SK-N-MC (cell line): Measurements from ENCODE around the gene NOTCH2.

Source experiments
- DNase-seq: peaks from one replicate; pipeline ENCODE4 v3.0.0-alpha.2; 2011; ENCODE audit warnings: low read depth, low spot score
- H3K27ac ChIP-seq: fragments of 200-600 bp; sonication (generic); 2 replicates; pipeline ENCODE4 v1.5.1; 2016; ENCODE audit warnings: mixed run types
- H3K36me3 ChIP-seq: fragments of 200-600 bp; sonication (generic); 2 replicates; pipeline ENCODE4 v1.6.1; 2017; ENCODE audit warnings: antibody characterized with exemption, low read length, mixed read lengths; ENCODE audit not compliant: insufficient read depth
- H3K4me3 ChIP-seq: fragments of 200-600 bp; sonication (generic); 2 replicates; pipeline ENCODE4 v1.5.1; 2016
- H3K9ac ChIP-seq: fragments of 200-600 bp; sonication (generic); 2 replicates; pipeline ENCODE4 v1.8.0; 2017; ENCODE audit warnings: mixed run types, mixed read lengths; ENCODE audit not compliant: insufficient read length
- H3K9me3 ChIP-seq: fragments of 200-600 bp; sonication (generic); 2 replicates; pipeline ENCODE4 v1.6.1; 2017; ENCODE audit warnings: low read depth, mild to moderate bottlenecking, antibody characterized with exemption, low read length, moderate library complexity, mixed read lengths
- EZH2 ChIP-seq: fragments of 200-600 bp; sonication (generic); IDR thresholded peaks from one replicate; pipeline ENCODE4 v1.6.1; 2017; ENCODE audit warnings: antibody characterized with exemption
- FOXP2 ChIP-seq: optimal IDR thresholded peaks from 2 replicates; pipeline ENCODE3; 2011; ENCODE audit warnings: mild to moderate bottlenecking, moderate library complexity; ENCODE audit not compliant: insufficient read depth; ENCODE audit errors: extremely low read length, control extremely low read depth
- POLR2AphosphoS5 ChIP-seq: IDR thresholded peaks from 2 replicates; pipeline ENCODE4 v1.6.1; 2012; ENCODE audit warnings: mild to moderate bottlenecking, low read depth, low read length, borderline replicate concordance

NOTCH2 gene

GRCh38 chr1:119871881-119872280 is 197.6 kb downstream of the NOTCH2 start:
- no peak for DNase-seq
- Histone ChIP-seq H3K27ac (no peak overlapping the region), H3K4me3 (no peak overlapping the region), H3K9me3 (no peaks in the 10 kb centered on the region), H3K9ac (no peak overlapping the region), H3K36me3 (no peaks in the 10 kb centered on the region)
- no peak for TF ChIP-seq EZH2
- TF ChIP-seq FOXP2 = no peak
- no peak for TF ChIP-seq POLR2AphosphoS5

DNA sequence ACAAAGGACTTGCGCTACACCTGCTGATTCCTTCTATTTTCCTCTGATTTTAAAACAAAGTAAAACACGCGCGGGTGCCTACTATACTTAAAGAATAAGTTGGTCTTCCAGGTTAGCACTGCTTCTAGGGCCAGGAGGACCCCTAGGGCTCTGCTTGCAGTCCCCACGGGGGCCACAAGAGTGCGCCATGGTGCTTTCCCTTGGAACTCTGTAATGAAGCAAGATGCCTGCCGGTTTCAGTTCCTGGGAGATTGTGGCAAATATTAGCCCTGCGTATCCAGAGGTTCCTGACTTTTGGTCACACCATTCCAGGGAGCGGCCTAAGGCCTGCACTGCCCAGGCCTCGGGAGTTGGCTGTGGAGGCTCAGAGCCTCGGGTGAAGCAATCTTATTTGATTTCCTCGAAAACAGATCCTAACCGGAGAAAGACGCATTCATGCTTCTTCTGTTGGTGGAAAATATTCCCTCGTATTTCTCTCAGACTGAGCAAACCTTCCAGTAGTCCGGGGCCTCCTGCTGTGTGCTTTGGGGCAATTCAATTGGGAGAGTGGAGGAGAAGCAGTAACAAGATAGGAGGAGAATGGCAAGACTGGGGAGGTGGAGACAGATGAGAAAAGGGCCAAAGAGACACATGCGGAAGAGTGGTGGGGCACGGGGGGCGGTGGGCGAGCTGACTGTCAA is 198.4 kb downstream of the NOTCH2 start:
- no peak overlapping the region for H3K27ac ChIP-seq
- DNase-seq = peak; percentile 52
- peak overlapping the region; percentile 77 for H3K4me3 ChIP-seq
- TF ChIP-seq FOXP2 = no peak
- no peak for TF ChIP-seq EZH2
- TF ChIP-seq POLR2AphosphoS5 = no peak
- no peaks in the 10 kb centered on the region for H3K9me3 ChIP-seq
- H3K36me3 ChIP-seq = no peaks in the 10 kb centered on the region
- peak overlapping the region; percentile 68 for H3K9ac ChIP-seq

GRCh38 chr1:119869995-119870394 is 199.5 kb downstream of the NOTCH2 start:
- Histone ChIP-seq H3K27ac (no peak overlapping the region), H3K9ac (no peak overlapping the region), H3K4me3 (no peak overlapping the region), H3K9me3 (no peaks in the 10 kb centered on the region), H3K36me3 (no peaks in the 10 kb centered on the region)
- TF ChIP-seq POLR2AphosphoS5 (no peak), FOXP2 (no peak), EZH2 (no peak)
- DNase-seq = no peak

GRCh38 chr1:119868176-119868575 is 201.3 kb downstream of the NOTCH2 start:
- no peak overlapping the region for H3K4me3 ChIP-seq
- H3K27ac ChIP-seq = no peak overlapping the region
- DNase-seq = no peak
- H3K9me3 ChIP-seq = no peaks in the 10 kb centered on the region
- no peak for TF ChIP-seq FOXP2
- no peak for TF ChIP-seq POLR2AphosphoS5
- H3K9ac ChIP-seq = no peak overlapping the region
- no peaks in the 10 kb centered on the region for H3K36me3 ChIP-seq

DNA sequence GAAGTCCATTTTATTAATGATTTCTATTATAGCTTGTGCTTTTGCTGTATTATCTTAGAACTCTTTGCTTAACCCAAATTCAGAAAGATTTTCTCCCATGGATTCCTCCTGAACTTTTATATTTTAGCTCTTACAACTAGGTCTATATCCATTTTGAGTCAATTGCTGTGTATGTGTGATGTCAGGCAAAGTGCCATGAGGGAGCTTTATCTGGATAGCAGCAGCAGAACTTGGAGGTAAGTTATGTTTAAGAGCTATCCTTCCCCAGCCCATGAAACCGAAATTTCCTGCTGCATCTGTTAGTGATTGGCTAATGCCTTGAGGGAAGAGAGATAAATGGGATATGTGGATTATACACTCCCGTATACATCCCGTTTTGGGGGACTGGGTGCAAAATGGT is 203.0 kb downstream of the NOTCH2 start:
- Histone ChIP-seq H3K9ac (no peak overlapping the region), H3K27ac (no peak overlapping the region), H3K9me3 (no peaks in the 10 kb centered on the region), H3K4me3 (no peak overlapping the region), H3K36me3 (no peaks in the 10 kb centered on the region)
- TF ChIP-seq FOXP2 (no peak), POLR2AphosphoS5 (no peak), EZH2 (no peak)
- no peak for DNase-seq

DNA sequence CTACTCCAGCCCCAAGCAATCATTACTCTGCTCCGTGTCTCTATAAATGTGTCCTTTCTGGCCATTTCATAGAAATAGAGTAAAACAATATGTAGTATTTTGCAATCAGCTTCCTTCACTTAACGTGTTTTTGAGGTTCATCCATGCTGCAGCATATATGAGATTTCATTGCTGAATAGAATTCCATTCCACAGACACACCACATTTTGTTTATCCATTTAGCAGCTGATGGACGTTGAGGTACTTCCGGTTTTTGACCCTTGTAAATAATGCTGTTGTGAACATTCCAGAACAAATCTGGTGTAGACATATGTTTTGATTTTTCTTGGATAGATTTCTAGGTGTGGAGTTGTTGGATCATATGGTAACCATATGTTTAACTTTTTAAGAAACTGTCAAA is 203.8 kb downstream of the NOTCH2 start:
- Histone ChIP-seq H3K9me3 (no peaks in the 10 kb centered on the region), H3K27ac (no peak overlapping the region), H3K4me3 (no peak overlapping the region), H3K9ac (no peak overlapping the region), H3K36me3 (no peaks in the 10 kb centered on the region)
- TF ChIP-seq POLR2AphosphoS5 (no peak), EZH2 (no peak), FOXP2 (no peak)
- no peak for DNase-seq

- Histone ChIP-seq H3K9me3 (no peaks in the 10 kb centered on the region), H3K9ac (no peak overlapping the region), H3K36me3 (no peaks in the 10 kb centered on the region), H3K27ac (no peak overlapping the region), H3K4me3 (no peak overlapping the region)
- no peak for TF ChIP-seq POLR2AphosphoS5
- TF ChIP-seq FOXP2 = no peak
- no peak for TF ChIP-seq EZH2
- no peak for DNase-seq
Observed at GRCh38 chr1:119862276-119862675, 207.2 kb downstream of the NOTCH2 start.
